DND-41 (cell line): ENCODE measurements around the gene COL20A1.

Experiments
- ATAC-seq: fragments of 200-7000 bp; cut with Tn5 transposase; 3 replicates; pipeline ENCODE4 v1.9.1; 2021; ENCODE audit warnings: low read depth; ENCODE audit not compliant: insufficient read depth
- DNase-seq: peaks from one replicate; pipeline ENCODE4 v3.0.0-alpha.2; 2020
- H2AFZ ChIP-seq: 2 replicates; pipeline ENCODE4 v1.6.0; 2012; ENCODE audit warnings: low read depth, low read length
- H3K27ac ChIP-seq: 2 replicates; pipeline ENCODE4 v1.5.1; 2012; ENCODE audit warnings: low read length, inconsistent platforms
- H3K27me3 ChIP-seq: fragments of 200-600 bp; sonication (generic); 2 replicates; pipeline ENCODE4 v1.6.0; 2012; ENCODE audit warnings: low read length, mild to moderate bottlenecking, inconsistent platforms; ENCODE audit not compliant: insufficient read depth, poor library complexity
- H3K36me3 ChIP-seq: 2 replicates; pipeline ENCODE4 v1.5.1; 2012; ENCODE audit warnings: low read length, inconsistent platforms; ENCODE audit not compliant: insufficient read depth
- H3K4me1 ChIP-seq: 2 replicates; pipeline ENCODE4 v1.5.1; 2012; ENCODE audit warnings: mild to moderate bottlenecking, low read length; ENCODE audit not compliant: insufficient read depth
- H3K4me2 ChIP-seq: 2 replicates; pipeline ENCODE4 v1.6.0; 2012; ENCODE audit warnings: mild to moderate bottlenecking, moderate library complexity, low read length, inconsistent platforms; ENCODE audit not compliant: insufficient read depth
- H3K4me3 ChIP-seq, 2 experiments: fragments of 200-600 bp in 1 of 2; shearing (Covaris generic) in 1 of 2; 2 replicates each; pipeline ENCODE4 v1.5.1; 2012 to 2016; ENCODE audit warnings: inconsistent platforms in 2 of 2, low read length in 2 of 2, mild to moderate bottlenecking in 2 of 2, low read depth in 1 of 2, moderate library complexity in 1 of 2
- H3K79me2 ChIP-seq: 2 replicates; pipeline ENCODE4 v1.6.0; 2012; ENCODE audit warnings: low read length, inconsistent platforms; ENCODE audit not compliant: insufficient read depth
- H3K9ac ChIP-seq: 2 replicates; pipeline ENCODE4 v1.6.0; 2012; ENCODE audit warnings: low read depth, mild to moderate bottlenecking, inconsistent platforms, low read length, moderate library complexity
- H3K9me3 ChIP-seq: 2 replicates; pipeline ENCODE4 v1.5.1; 2012; ENCODE audit warnings: low read length, moderate library complexity, mild to moderate bottlenecking, inconsistent platforms; ENCODE audit not compliant: insufficient read depth, severe bottlenecking
- H4K20me1 ChIP-seq: 2 replicates; pipeline ENCODE4 v1.6.0; 2012; ENCODE audit warnings: low read length; ENCODE audit not compliant: insufficient read depth
- CTCF ChIP-seq: IDR thresholded peaks from 2 replicates; pipeline ENCODE4 v1.5.1; 2012; ENCODE audit warnings: borderline replicate concordance, low read length, moderate library complexity, mild to moderate bottlenecking; ENCODE audit not compliant: poor library complexity, severe bottlenecking; ENCODE audit errors: extremely low read depth
- EZH2 ChIP-seq: IDR thresholded peaks from 3 replicates; pipeline ENCODE4 v1.6.1; 2012; ENCODE audit warnings: borderline replicate concordance, low read depth, mild to moderate bottlenecking, moderate library complexity, low read length, inconsistent platforms; ENCODE audit not compliant: severe bottlenecking

Gene COL20A1

GRCh38 chr20:63328718-63329275, 35.8 kb downstream of the COL20A1 start:
- TF ChIP-seq CTCF = no peak
- TF ChIP-seq EZH2 = no peak
- no peak overlapping the region for H3K9ac ChIP-seq
- H3K36me3 ChIP-seq = no peaks in the 10 kb centered on the region
- H3K27ac ChIP-seq = no peak overlapping the region
- no peaks in the 10 kb centered on the region for H3K27me3 ChIP-seq
- no peak for DNase-seq
- no peak overlapping the region for H3K4me3 ChIP-seq
- H2AFZ ChIP-seq = no peak overlapping the region
- peaks cover 4% of the 10 kb centered on the region for H3K9me3 ChIP-seq
- ATAC-seq = no peak
- peaks cover 5% of the 10 kb centered on the region for H4K20me1 ChIP-seq
- no peak overlapping the region for H3K4me2 ChIP-seq
- H3K79me2 ChIP-seq = no peaks in the 10 kb centered on the region
- no peaks in the 10 kb centered on the region for H3K4me1 ChIP-seq

GRCh38 chr20:63329331-63330083, 36.5 kb downstream of the COL20A1 start:
- no peak for ATAC-seq
- H3K4me2 ChIP-seq = no peak overlapping the region
- H3K27me3 ChIP-seq = no peaks in the 10 kb centered on the region
- H4K20me1 ChIP-seq = peaks cover 5% of the 10 kb centered on the region
- H3K27ac ChIP-seq = no peak overlapping the region
- H3K4me1 ChIP-seq = no peaks in the 10 kb centered on the region
- no peaks in the 10 kb centered on the region for H3K36me3 ChIP-seq
- H3K4me3 ChIP-seq = no peak overlapping the region
- TF ChIP-seq EZH2 (no peak), CTCF (no peak)
- no peak for DNase-seq
- H2AFZ ChIP-seq = no peak overlapping the region
- no peaks in the 10 kb centered on the region for H3K79me2 ChIP-seq
- H3K9ac ChIP-seq = no peak overlapping the region
- H3K9me3 ChIP-seq = peaks cover 4% of the 10 kb centered on the region

GRCh38 chr20:63330084-63330760, 37.2 kb downstream of the COL20A1 start:
- Histone ChIP-seq H3K4me3 (no peak overlapping the region), H2AFZ (no peak overlapping the region), H3K9ac (no peak overlapping the region), H3K79me2 (no peaks in the 10 kb centered on the region), H3K27ac (no peak overlapping the region), H4K20me1 (peaks cover 5% of the 10 kb centered on the region), H3K4me2 (no peak overlapping the region), H3K4me1 (no peaks in the 10 kb centered on the region), H3K27me3 (no peaks in the 10 kb centered on the region), H3K9me3 (peaks cover 4% of the 10 kb centered on the region), H3K36me3 (no peaks in the 10 kb centered on the region)
- no peak for DNase-seq
- ATAC-seq = no peak
- no peak for TF ChIP-seq CTCF
- no peak for TF ChIP-seq EZH2
